MCF 10A (cell line): ENCODE results near the gene CCDC40. TPM values are rescaled to one million over a fixed set of nuclear protein-coding genes. Genes with fewer than 3 reads are reported as not detected.

Experiments used
- BruUV-seq: library from RNA; stranded (reverse); fragments of 400-500 nt; replicated peaks from 2 replicates; lab custom pipeline; 2021; lab: Mats Ljungman, UMichigan
- CTCF ChIA-PET: fragments of 300-600 bp; sonication (Branson Sonifier 250); formaldehyde crosslinking; extraction: SDS; loops from one replicate; lab custom pipeline; 2021; ENCODE audit warnings: antibody characterized with exemption, inconsistent platforms; lab: Yijun Ruan, JAX
- POLR2A ChIA-PET: fragments of 300-600, 350-650 bp; sonication (Branson Sonifier 250); formaldehyde crosslinking; extraction: SDS; loops from one replicate; lab custom pipeline; 2020; ENCODE audit warnings: antibody characterized with exemption, inconsistent platforms; lab: Yijun Ruan, JAX
- DNase-seq: peaks from one replicate; pipeline ENCODE4 v3.0.0-alpha.2; 2018; ENCODE audit not compliant: unreplicated experiment
- H3K27ac Mint-ChIP-seq: one replicate; pipeline ENCODE4 v1.8.0; 2022; ENCODE audit warnings: mild to moderate bottlenecking, low read depth, mixed read lengths; ENCODE audit not compliant: unreplicated experiment
- H3K27me3 Mint-ChIP-seq: one replicate; pipeline ENCODE4 v1.8.0; 2022; ENCODE audit warnings: mixed read lengths; ENCODE audit not compliant: insufficient read depth, unreplicated experiment
- H3K36me3 Mint-ChIP-seq: one replicate; pipeline ENCODE4 v1.8.0; 2022; ENCODE audit warnings: mild to moderate bottlenecking, moderate library complexity, mixed read lengths; ENCODE audit not compliant: insufficient read depth, unreplicated experiment
- H3K4me1 Mint-ChIP-seq: one replicate; pipeline ENCODE4 v1.8.0; 2022; ENCODE audit warnings: mixed read lengths; ENCODE audit not compliant: insufficient read depth, unreplicated experiment
- H3K4me3 Mint-ChIP-seq: one replicate; pipeline ENCODE4 v1.8.0; 2022; ENCODE audit warnings: mild to moderate bottlenecking, moderate library complexity, mixed read lengths; ENCODE audit not compliant: unreplicated experiment
- H3K9me3 Mint-ChIP-seq: one replicate; pipeline ENCODE4 v1.8.0; 2022; ENCODE audit warnings: mixed read lengths; ENCODE audit not compliant: unreplicated experiment
- CTCF ChIP-seq: fragments of 200-600 bp; IDR thresholded peaks from one replicate; pipeline ENCODE4 v1.8.0; 2022; ENCODE audit warnings: antibody characterized with exemption, mild to moderate bottlenecking; ENCODE audit not compliant: unreplicated experiment
- intact Hi-C: fragments of 100-400 bp; cut with micrococcal nuclease; formaldehyde crosslinking; loops from 2 replicates; pipeline ENCODE4 v1.14.1; 2022
- total RNA-seq: library from RNA; stranded (reverse); gene quantifications from 2 replicates; pipeline ENCODE4 v1.2.3, GENCODE V29; 2022

Gene CCDC40
- total RNA-seq, 1 experiment from 2014 or later, result 4.1 TPM

- TF ChIP-seq CTCF, result no peak
- Mint-ChIP-seq H3K4me1 (no peaks in the 10 kb centered on the region), H3K4me3 (no peak overlapping the region), H3K27ac (no peak overlapping the region), H3K9me3 (no peaks in the 10 kb centered on the region), H3K27me3 (no peaks in the 10 kb centered on the region), H3K36me3 (no peaks in the 10 kb centered on the region)
- DNase-seq, result no peak
- ChIA-PET POLR2A (no interaction called here), CTCF (interaction anchor here (2.0 kb wide), 1 partner anchor 12 kb away, joined by 5 read pairs; no protein-coding TSS in a partner anchor)
- BruUV-seq, result no TSS peak
- intact Hi-C loops, result no loop called here
These were observed 34.1 kb downstream of the CCDC40 start for GRCh38 chr17:80070375-80071115.

DNA sequence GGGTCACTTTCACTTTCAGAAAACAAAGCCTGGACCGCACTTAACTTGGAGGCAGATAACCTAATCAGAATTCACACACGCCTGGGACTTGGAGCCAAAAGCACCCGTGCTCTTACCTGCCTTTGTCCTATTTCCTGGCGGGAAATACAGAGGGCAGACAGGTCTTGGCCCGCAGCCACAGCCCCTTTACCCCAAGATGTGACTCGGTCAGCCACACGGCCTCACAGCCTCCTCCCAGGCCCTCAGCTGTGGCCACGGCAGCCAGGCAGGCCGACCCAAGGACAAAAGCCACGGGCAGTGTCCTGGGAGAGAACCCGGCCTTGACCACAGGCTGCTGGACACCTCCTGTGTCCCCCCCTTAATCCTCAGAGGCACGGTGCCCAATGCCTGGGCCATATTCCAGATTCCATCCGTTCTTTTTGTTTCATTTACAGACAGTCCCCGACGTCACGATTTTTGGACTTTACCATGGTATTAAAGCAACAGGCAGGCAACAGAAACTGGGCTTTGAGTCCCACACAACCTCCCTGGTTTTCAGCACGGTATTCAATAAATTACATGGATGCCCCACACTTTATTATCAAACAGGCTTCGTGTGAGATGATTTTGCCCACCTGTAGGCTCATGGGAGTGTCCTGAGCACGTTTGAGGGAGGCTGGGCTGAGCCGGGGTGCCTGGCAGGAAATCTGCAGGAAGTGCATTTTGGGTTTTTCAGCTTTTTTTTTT lies 34.8 kb downstream of the CCDC40 start:
- Mint-ChIP-seq H3K36me3 (no peaks in the 10 kb centered on the region), H3K27ac (no peak overlapping the region), H3K4me3 (no peak overlapping the region), H3K27me3 (no peaks in the 10 kb centered on the region), H3K9me3 (no peaks in the 10 kb centered on the region), H3K4me1 (no peaks in the 10 kb centered on the region)
- TF ChIP-seq CTCF, result no peak
- DNase-seq, result no peak
- no TSS peak for BruUV-seq
- intact Hi-C loops, result no loop called here
- ChIA-PET CTCF (interaction anchor here (2.0 kb wide), 1 partner anchor 11 kb away, joined by 5 read pairs; no protein-coding TSS in a partner anchor), POLR2A (no interaction called here)

- no TSS peak for BruUV-seq
- Mint-ChIP-seq H3K27ac (no peak overlapping the region), H3K4me1 (no peaks in the 10 kb centered on the region), H3K9me3 (no peaks in the 10 kb centered on the region), H3K27me3 (no peaks in the 10 kb centered on the region), H3K36me3 (no peaks in the 10 kb centered on the region), H3K4me3 (no peak overlapping the region)
- intact Hi-C loops, result no loop called here
- POLR2A ChIA-PET, result no interaction called here
- no peak for TF ChIP-seq CTCF
- no peak for DNase-seq
- CTCF ChIA-PET, result no interaction called here
These were observed 36.0 kb downstream of the CCDC40 start for GRCh38 chr17:80072410-80072809.

DNA sequence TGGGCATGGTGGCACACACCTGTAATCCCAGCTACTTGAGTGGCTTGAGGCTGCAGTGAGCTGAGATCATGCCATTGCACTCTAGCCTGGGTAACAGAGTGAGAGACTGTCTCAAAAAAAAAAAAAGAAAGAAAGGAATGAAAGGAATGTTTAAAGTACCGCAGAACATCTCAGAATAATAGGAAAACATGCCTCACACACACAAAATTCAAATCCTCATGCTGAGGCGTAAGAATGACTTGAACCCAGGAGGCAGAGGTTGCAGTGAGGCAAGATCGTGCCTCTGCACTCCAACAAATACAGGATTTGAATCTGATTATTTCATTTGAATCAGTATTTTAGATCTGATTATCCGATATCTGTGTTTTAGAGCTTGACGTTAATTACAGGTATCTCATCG lies 43.6 kb downstream of the CCDC40 start:
- TF ChIP-seq CTCF, result no peak
- POLR2A ChIA-PET, result interaction anchor here (0.6 kb wide), 1 partner anchor 164 kb away, joined by 5 read pairs; no protein-coding TSS in a partner anchor

More for the DNA sequence above, 43.6 kb downstream of the CCDC40 start:
- Mint-ChIP-seq H3K36me3 (no peaks in the 10 kb centered on the region), H3K9me3 (no peaks in the 10 kb centered on the region), H3K4me3 (no peak overlapping the region), H3K4me1 (no peaks in the 10 kb centered on the region), H3K27me3 (no peaks in the 10 kb centered on the region), H3K27ac (no peak overlapping the region)
- no TSS peak for BruUV-seq
- no peak for DNase-seq
- intact Hi-C loops, result loop anchor here (5.0 kb wide), 1 partner anchor 172 kb away; no protein-coding TSS in a partner anchor
- CTCF ChIA-PET, result interaction anchor here (1.6 to 1.9 kb wide), 2 partner anchors 71 to 74 kb away, joined by 5 read pairs; no protein-coding TSS in a partner anchor
